Neural cell (in vitro differentiated cells): Measurements from ENCODE around the gene DIP2C.

Source experiments
- EZH2 ChIP-seq: fragments of 200-600, 300-800 bp; shearing (Covaris generic), sonication (generic); IDR thresholded peaks from 2 replicates; pipeline ENCODE4 v1.6.1; 2014; ENCODE audit warnings: antibody characterized with exemption, low read length, borderline replicate concordance, mild to moderate bottlenecking; ENCODE audit not compliant: insufficient read depth, poor library complexity, severe bottlenecking
- MXI1 ChIP-seq: fragments of 450-650 bp; conservative IDR thresholded peaks from 2 replicates; pipeline ENCODE4 v1.6.1; 2014; ENCODE audit warnings: antibody characterized with exemption, mild to moderate bottlenecking; ENCODE audit not compliant: poor library complexity, severe bottlenecking
- POLR2AphosphoS5 ChIP-seq: IDR thresholded peaks from 2 replicates; pipeline ENCODE4 v1.6.1; 2012
- REST ChIP-seq: IDR thresholded peaks from 2 replicates; pipeline ENCODE4 v1.6.1; 2012; ENCODE audit warnings: borderline replicate concordance
- TAF1 ChIP-seq: IDR thresholded peaks from 2 replicates; pipeline ENCODE4 v1.6.1; 2012; ENCODE audit warnings: low read depth
- TF ChIP-seq, protein P1 (sequence below): fragments of 450-650 bp; IDR thresholded peaks from 2 replicates; pipeline ENCODE4 v1.5.1; 2014; ENCODE audit warnings: antibody characterized with exemption, mild to moderate bottlenecking, moderate library complexity; ENCODE audit not compliant: poor library complexity, severe bottlenecking

GRCh38 chr10:440127-440526, 249.3 kb downstream of the DIP2C start:
- TF ChIP-seq, protein P1, sequence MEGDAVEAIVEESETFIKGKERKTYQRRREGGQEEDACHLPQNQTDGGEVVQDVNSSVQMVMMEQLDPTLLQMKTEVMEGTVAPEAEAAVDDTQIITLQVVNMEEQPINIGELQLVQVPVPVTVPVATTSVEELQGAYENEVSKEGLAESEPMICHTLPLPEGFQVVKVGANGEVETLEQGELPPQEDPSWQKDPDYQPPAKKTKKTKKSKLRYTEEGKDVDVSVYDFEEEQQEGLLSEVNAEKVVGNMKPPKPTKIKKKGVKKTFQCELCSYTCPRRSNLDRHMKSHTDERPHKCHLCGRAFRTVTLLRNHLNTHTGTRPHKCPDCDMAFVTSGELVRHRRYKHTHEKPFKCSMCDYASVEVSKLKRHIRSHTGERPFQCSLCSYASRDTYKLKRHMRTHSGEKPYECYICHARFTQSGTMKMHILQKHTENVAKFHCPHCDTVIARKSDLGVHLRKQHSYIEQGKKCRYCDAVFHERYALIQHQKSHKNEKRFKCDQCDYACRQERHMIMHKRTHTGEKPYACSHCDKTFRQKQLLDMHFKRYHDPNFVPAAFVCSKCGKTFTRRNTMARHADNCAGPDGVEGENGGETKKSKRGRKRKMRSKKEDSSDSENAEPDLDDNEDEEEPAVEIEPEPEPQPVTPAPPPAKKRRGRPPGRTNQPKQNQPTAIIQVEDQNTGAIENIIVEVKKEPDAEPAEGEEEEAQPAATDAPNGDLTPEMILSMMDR: no peak
- TF ChIP-seq TAF1 (no peak), EZH2 (no peak), POLR2AphosphoS5 (no peak), MXI1 (no peak), REST (no peak)
